Adrenal gland (tissue), 12 donors: ENCODE measurements around the gene MAN1A1. TPM values are rescaled to one million over a fixed set of nuclear protein-coding genes. Genes with fewer than 3 reads are reported as not detected.

Source experiments
- DNase-seq, 7 donors: peaks; one replicate each; pipeline ENCODE4 v3.0.0-alpha.2; 2019 to 2020
- H3K27ac ChIP-seq, 5 donors: fragments of 200-600 bp; sonication (generic) in 4 of 5; 1 replicate in 3 of 5; 2 replicates in 2 of 5; pipeline versions ENCODE4 v1.5.1 to v1.8.0; 2016 to 2020; ENCODE audit warnings: mild to moderate bottlenecking in 1 of 5
- H3K27me3 ChIP-seq: fragments of 200-600 bp; 2 replicates; pipeline ENCODE4 v1.8.0; 2021
- H3K36me3 ChIP-seq, 2 donors: fragments of 200-600 bp; replicated peaks in 1 of 2; 1 replicate in 1 of 2; 2 replicates in 1 of 2; pipeline versions ENCODE4 v1.5.1 to v1.8.0; 2018 to 2022
- H3K4me1 ChIP-seq, 2 donors: fragments of 200-600 bp; replicated peaks in 1 of 2; 1 replicate in 1 of 2; 2 replicates in 1 of 2; pipeline versions ENCODE4 v1.5.1 to v1.8.0; 2018 to 2021
- H3K4me3 ChIP-seq, 4 donors: fragments of 200-600 bp; sonication (generic) in 3 of 4; one replicate each; pipeline ENCODE4 v1.5.1; 2016 to 2018
- H3K9me3 ChIP-seq, 3 donors: fragments of 200-600 bp; sonication (generic) in 1 of 3; replicated peaks in 1 of 3; 1 replicate in 2 of 3; 2 replicates in 1 of 3; pipeline versions ENCODE4 v1.5.1 to v1.8.0; 2016 to 2021
- POLR2A ChIP-seq, 2 donors: fragments of 450-650 bp; IDR thresholded peaks; one replicate each; pipeline ENCODE4 v1.6.1; 2017; ENCODE audit warnings: antibody characterized with exemption in 2 of 2, mild to moderate bottlenecking in 2 of 2, moderate library complexity in 1 of 2
- WGBS, 4 donors: extraction: QIAGEN DNeasy Blood & Tissue Kit in 2 of 4; methylation state at CpG; one replicate each; pipeline versions ENCODE4 v1.1.5 to v1.1.7; 2013 to 2017; 5-methylcytosine and 5-hydroxymethylcytosine counted together
- intact Hi-C, 2 donors: fragments of 100-400 bp; cut with DNase I; formaldehyde crosslinking; loops; one replicate each; pipeline versions ENCODE4 v1.14.1 to v1.15.0; 2022 to 2023
- polyA plus RNA-seq, 3 donors: library from polyadenylated mRNA; stranded (reverse); fragments of 200-250 nt in 2 of 3; fragments of 350-450 nt in 1 of 3; fragmentation: Illumina TruSeq in 1 of 3; extraction: RNeasy Lipid Tissue Mini Kit (QIAGEN cat#74804) in 1 of 3; gene quantifications; one replicate each; pipeline ENCODE4 v1.2.3, GENCODE V29; 2013 to 2014
- total RNA-seq, 9 donors: library from RNA; depleted of rRNA in 4 of 9; stranded (reverse); fragments of >200 nt in 4 of 9; fragments of 120-200 nt in 1 of 9; fragmentation: NEBNext Ultra II Directional in 1 of 9; extraction: Animal tissue kit (Norgen Biotek cat#: 25700) in 1 of 9; gene quantifications; one replicate each; pipeline versions ENCODE4 v1.1.0 to v1.2.4, GENCODE V29; 2013 to 2023
- TF ChIP-seq, protein P1 (sequence below), 6 experiments: fragments of 450-650 bp in 4 of 6; fragments of 200-600 bp in 2 of 6; sonication (generic) in 1 of 6; IDR thresholded peaks; 1 replicate in 5 of 6; 2 replicates in 1 of 6; pipeline versions ENCODE4 v1.5.1 to v1.8.0; 2016 to 2021; ENCODE audit warnings: antibody characterized with exemption in 6 of 6, mild to moderate bottlenecking in 2 of 6, moderate library complexity in 1 of 6
- donor health status: healthy with polysubstance abuse.
- donor health status: Bipolar disorder and iron deficiency.
- donor health status: DM: yes; HTN: yes; CAD: no.
- donor health status: DM: no; HTN: no; CAD: no.
- donor health status: DM: no; HTN: no; CAD: no.
- donor health status: DM: yes; HTN: yes; CAD: no.

MAN1A1 gene
- total and polyA plus RNA-seq, 12 donors = 11.1 to 178 (median 108) TPM

GRCh38 chr6:119290306-119290705, 59.3 kb downstream of the MAN1A1 start:
- 45 to 89% (median 72%) methylated on average over 2 of the region's 2 CpGs for WGBS, 4 donors
- H3K4me1 ChIP-seq = no peaks in the 10 kb centered on the region
- H3K36me3 ChIP-seq = no peaks in the 10 kb centered on the region
- H3K27ac ChIP-seq = no peak overlapping the region
- DNase-seq = no peak
- TF ChIP-seq POLR2A (IDR thresholded peaks at IDR 0.05) = no peak
- TF ChIP-seq, protein P1, sequence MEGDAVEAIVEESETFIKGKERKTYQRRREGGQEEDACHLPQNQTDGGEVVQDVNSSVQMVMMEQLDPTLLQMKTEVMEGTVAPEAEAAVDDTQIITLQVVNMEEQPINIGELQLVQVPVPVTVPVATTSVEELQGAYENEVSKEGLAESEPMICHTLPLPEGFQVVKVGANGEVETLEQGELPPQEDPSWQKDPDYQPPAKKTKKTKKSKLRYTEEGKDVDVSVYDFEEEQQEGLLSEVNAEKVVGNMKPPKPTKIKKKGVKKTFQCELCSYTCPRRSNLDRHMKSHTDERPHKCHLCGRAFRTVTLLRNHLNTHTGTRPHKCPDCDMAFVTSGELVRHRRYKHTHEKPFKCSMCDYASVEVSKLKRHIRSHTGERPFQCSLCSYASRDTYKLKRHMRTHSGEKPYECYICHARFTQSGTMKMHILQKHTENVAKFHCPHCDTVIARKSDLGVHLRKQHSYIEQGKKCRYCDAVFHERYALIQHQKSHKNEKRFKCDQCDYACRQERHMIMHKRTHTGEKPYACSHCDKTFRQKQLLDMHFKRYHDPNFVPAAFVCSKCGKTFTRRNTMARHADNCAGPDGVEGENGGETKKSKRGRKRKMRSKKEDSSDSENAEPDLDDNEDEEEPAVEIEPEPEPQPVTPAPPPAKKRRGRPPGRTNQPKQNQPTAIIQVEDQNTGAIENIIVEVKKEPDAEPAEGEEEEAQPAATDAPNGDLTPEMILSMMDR (IDR thresholded peaks at IDR 0.05) = no peak
- H3K27me3 ChIP-seq = no peaks in the 10 kb centered on the region
- intact Hi-C loops = no loop called here
- H3K9me3 ChIP-seq = no peaks in the 10 kb centered on the region
- H3K4me3 ChIP-seq = no peak overlapping the region

DNA sequence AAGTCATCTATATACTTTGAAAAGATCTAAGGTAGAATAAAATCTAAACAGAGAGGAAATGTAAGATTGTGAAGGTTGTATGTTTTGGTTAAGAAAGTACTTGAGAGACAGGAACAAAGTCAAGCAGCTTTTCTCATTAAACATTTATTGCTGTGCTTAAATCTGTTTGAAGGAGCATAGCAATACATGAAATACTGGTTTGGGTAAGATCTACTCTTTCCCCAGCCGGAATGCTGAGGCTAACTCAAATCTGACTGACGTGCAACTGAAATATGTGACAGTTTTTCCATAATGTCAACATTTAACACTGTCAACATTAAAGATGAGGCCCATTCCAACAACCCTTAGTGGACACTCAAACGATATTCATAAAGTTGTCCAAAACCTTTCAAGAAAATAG, 59.9 kb downstream of the MAN1A1 start:
- no peak overlapping the region for H3K4me3 ChIP-seq
- H3K9me3 ChIP-seq = peaks cover 0 to under 1% (median 0%) of the 10 kb centered on the region in 3 donors
- no peaks in the 10 kb centered on the region for H3K4me1 ChIP-seq
- no peak for DNase-seq
- H3K27ac ChIP-seq = no peak overlapping the region
- 87 to 91% (median 90%) methylated on average over 3 of the region's 3 CpGs for WGBS, 4 donors
- TF ChIP-seq POLR2A (IDR thresholded peaks at IDR 0.05) = no peak
- TF ChIP-seq, protein P1 (IDR thresholded peaks at IDR 0.05) = no peak
- intact Hi-C loops = no loop called here
- H3K27me3 ChIP-seq = no peaks in the 10 kb centered on the region
- H3K36me3 ChIP-seq = no peaks in the 10 kb centered on the region

DNA sequence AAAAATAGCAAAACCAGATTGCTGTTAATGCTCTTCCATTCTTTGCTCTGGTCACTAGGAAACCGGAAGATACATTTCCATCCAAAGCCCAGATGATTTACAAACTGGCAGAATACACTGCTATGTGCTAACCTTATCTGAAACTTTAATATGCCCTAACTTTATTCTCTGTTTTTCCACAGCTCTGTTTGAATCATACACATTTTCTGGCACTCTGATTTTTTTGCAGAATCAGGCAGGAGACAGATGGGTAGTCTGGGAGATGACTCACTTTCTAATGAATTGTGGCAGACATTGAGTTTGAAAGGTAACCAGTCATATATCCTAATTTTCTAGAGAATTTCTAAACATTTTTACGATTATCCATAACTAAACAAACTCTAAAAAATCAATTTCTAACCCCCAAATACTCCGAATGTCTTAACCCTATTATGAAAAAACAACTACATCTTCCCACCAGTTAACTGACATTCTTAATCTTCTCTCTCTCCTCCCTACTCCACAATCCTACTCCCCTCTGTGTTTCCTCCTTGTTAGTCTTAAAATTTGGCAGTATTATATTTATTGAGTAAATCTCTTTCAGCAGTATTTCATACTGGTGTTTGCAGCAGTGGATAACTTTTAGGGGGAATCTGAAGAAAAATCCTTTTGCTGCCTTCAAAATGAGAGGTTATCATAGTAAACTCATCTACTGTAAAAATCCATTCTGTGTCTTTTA, 63.5 kb downstream of the MAN1A1 start:
- Histone ChIP-seq H3K4me1 (peaks cover 0 to 3% of the 10 kb centered on the region in 2 donors), H3K9me3 (peaks cover 0 to 4% (median 0%) of the 10 kb centered on the region in 3 donors), H3K36me3 (no peaks in the 10 kb centered on the region), H3K4me3 (no peak overlapping the region), H3K27me3 (no peaks in the 10 kb centered on the region), H3K27ac (no peak overlapping the region)
- TF ChIP-seq POLR2A (IDR thresholded peaks at IDR 0.05) = no peak
- TF ChIP-seq, protein P1 (IDR thresholded peaks at IDR 0.05) = no peak
- DNase-seq = no peak
- whole genome bisulfite sequencing, 4 donors = 88 to 92% (median 91%) methylated on average over 3 of the region's 3 CpGs
- intact Hi-C loops = no loop called here

GRCh38 chr6:119284861-119285521, 64.6 kb downstream of the MAN1A1 start:
- H3K4me3 ChIP-seq = no peak overlapping the region
- H3K4me1 ChIP-seq = peaks cover 0 to 13% of the 10 kb centered on the region in 2 donors
- 74 to 98% (median 83%) methylated on average over 4 of the region's 4 CpGs for WGBS, 4 donors
- TF ChIP-seq, protein P1 (IDR thresholded peaks at IDR 0.05) = no peak
- no peak for TF ChIP-seq POLR2A (IDR thresholded peaks at IDR 0.05)
- peaks cover 0 to 4% (median 0%) of the 10 kb centered on the region in 3 donors for H3K9me3 ChIP-seq
- DNase-seq = no peak
- H3K27ac ChIP-seq = no peak overlapping the region
- no peaks in the 10 kb centered on the region for H3K36me3 ChIP-seq
- H3K27me3 ChIP-seq = no peaks in the 10 kb centered on the region
- intact Hi-C loops = no loop called here
